ENCODE data around the gene ADA.

The ADA gene

DNA sequence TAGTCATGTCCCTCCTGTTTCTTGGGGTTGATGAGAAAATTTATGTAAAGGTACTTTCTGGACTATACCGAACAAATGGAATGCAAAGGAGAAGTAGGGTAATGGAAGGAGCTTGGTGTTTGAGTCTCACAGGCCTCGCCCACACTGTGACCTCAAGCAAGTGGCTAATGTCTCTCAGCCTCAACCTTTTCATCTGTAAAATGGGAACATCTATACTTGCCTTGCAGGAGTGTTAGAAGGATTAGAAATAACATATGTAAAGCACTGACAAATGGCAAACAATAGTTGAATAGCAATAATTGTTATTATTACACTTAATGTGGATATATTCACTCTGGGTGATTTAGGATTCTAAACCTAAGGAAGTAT, 78.0 kb downstream of the ADA start:
- no peak for DNase-seq

GRCh38 chr20:44572551-44573500, 78.7 kb downstream of the ADA start:
- no peak for DNase-seq

GRCh38 chr20:44571362-44571988, 80.0 kb downstream of the ADA start:
- DNase-seq = no peak

DNA sequence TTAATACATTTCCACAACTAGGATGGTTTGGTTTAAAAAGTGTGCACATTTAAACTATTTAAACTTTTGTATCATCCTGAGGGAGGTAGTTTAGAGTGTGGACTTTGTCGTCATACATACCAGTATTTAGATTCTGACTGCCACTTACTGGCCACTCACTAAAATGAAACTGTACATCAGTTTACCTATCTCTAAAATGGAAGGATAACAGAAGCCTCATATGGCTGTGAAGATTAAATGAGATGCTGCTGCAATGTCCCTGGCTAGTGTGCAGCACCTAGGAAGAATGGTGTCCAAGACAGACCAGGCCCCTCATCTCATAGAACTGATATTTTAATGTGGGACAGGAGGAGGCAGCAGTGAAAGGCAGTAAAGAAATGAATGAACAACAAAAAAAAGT, 81.1 kb downstream of the ADA start:
- DNase-seq = no peak
